NCI-H2196 (cell line): ENCODE data around the gene DDN.

Experiments
- DNase-seq: peaks from one replicate; lab custom pipeline; 2025; ENCODE audit not compliant: unreplicated experiment; lab: John Stamatoyannopoulos, UW

Gene DDN

GRCh38 chr12:49014547-49014946 lies 15.4 kb upstream of the DDN start:
- DNase-seq, result no peak

- DNase-seq, result no peak
These were observed 14.3 kb upstream of the DDN start for GRCh38 chr12:49013428-49013827.

GRCh38 chr12:49012739-49013138 lies 13.6 kb upstream of the DDN start:
- DNase-seq, result no peak

GRCh38 chr12:49010092-49010668 lies 11.0 kb upstream of the DDN start:
- DNase-seq, result no peak

- no peak for DNase-seq
These were observed 9.8 kb upstream of the DDN start for GRCh38 chr12:49008943-49009342.

DNA sequence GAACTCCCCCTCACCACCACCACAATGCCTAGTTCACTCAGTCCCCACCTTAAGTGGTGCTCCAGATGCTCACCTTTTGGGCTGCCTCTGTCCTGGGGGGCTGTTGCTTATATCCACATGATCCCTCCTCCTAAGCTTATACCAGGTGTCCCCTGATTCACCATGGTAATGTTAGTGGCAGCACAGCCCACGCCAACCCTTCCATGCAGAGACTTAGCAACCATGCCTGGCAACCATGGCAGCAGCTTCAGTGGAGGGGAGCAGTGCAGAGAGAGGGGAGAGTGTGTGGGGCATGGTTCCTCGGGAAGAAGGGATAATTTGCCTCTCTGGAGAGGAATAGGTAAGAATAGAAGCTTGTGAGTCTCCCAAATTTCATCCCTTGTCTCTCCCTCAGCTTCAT lies 1.2 kb upstream of the DDN start:
- no peak for DNase-seq

DNA sequence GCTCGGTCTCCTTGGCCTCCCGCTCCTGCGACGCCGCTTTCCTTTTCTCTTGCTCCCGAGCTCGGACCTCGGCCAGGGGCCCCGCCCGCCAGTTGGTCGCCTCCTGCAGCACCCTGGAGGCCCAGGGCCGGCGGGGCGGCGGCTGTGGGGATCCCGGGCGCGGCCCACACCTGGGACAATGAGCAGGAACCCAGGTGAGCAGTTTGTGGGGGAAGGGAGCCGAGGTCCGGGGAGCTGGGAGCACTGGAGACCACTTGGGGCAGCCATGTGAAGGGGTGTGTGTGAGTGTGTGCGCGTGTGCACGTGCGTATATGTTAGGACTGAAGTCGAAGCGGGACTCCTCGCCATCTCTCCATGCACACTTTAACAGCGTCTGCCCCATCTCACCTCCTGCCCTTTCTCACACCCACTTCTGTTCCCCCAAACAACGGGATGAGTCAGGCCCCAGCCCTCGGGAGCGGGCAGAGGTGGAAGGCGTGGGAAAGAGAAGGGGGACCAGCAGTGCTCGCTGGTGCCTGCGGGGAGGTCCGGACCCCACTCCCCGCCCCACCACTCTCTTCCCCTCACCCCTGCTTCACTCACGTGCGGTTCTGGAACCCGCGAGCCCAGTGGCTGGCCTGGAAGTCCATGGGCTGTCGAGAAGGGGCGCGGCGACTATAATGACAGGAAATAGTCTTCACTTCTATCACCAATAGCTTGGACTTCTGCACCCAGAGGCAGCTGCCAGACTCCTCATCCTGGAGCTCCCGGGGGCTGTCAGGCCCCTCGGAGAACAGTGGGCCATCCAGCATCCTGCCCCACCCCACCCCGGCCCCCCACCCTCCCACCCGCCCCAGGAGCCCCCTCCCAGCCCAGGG lies 450 bp downstream of the DDN start:
- no peak for DNase-seq

DNA sequence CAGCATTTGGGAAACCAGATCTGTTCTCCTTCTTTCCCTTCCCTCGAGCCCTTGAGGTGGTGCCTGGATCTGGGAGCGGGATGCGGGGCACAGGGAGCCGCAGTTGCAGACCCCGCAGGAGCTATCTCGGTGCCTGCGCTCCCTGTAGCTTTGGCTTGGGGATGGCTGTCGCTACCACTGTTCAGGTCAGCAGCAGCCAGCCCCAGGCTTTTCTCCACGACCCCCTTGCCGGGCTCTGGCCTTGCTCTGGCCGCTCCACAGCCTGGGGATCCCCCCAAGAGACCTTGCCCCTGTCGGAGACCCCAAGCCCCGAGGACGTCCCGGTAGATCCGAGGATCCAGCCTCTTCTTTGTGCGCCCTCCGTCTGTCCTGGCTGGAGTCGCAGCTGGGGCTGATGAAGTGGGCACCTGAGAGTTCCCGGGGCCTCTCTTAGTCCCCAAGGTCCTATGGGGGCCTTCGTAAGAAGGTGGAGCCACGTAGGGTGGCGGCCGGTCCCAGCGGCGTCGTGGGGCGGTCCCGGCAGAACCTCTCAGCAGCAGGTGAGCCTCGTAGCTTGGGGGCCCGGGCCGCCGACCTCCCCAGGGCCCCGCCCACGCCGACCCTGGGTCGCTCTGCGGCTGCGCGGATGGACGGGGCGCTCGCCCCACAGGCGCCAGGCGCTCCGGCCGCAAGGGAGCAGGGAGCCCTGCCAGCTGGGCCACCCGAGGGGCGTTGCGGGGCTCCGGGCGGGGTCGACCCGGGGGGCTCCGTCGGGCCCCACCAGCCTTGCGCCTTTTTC lies 1.3 kb downstream of the DDN start:
- peak; percentile 41 for DNase-seq

- DNase-seq, result no peak
These were observed 2.1 kb downstream of the DDN start for GRCh38 chr12:48996794-48997718.

DNA sequence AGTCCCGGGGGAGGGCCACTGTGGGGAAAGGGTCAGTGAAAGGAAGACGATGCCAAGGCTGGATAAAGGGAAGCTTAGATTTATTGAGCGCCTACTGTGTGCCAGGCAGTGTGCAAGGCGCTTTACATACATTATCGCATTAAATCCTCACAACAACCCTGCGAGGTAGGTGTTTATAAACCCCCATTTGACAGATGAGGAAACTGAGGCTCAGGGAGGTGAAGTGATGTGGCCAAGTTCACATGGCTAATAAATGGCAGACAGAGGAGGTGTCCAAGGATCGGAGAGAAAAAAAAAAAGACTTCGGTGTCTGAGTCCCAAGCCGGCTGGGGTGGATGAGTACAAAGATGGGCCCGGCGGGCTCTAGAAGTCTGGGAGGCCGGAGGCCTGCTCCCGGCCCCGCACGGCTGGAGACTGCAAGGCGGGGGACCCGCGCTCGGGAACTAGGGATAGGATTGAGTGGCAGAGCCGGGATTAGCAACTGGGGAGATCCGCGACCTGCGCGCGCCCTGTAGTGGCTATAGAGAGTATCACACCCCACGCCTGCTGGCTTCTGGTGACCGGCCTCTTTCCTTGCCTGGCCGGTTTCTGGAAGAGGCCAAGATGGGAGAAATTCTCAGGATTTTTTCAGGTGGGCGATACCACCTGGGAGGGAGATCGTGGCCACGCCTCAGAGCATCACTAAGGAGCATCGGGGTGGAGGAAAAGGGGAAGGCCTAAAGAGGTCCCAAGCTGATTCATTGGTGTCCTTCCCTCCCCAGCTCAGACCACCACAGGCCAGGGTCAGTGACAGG lies 3.9 kb downstream of the DDN start:
- peak; percentile 77 for DNase-seq

GRCh38 chr12:48994224-48995085 lies 4.7 kb downstream of the DDN start:
- no peak for DNase-seq

DNA sequence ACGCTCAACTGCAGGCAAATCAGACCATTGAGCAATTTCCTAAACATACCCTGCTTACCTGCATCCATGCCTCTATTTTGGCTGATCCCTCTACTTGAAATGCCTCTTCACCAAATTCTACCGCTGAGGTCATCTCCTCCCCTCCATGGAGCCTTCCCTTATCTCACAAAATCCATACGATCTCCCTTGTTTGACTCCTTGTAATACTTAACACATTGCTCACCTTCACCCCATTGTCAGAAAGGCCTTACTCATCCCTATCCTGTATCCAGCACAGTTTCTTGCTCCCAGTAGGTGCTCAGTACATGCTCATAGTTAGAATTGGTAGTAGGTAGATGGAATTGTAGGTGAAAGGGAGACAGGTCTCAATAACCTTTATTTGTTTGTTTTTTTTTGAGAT lies 5.4 kb downstream of the DDN start:
- no peak for DNase-seq

- no peak for DNase-seq
These were observed 7.7 kb downstream of the DDN start for GRCh38 chr12:48991247-48992050.

- no peak for DNase-seq
These were observed 8.6 kb downstream of the DDN start for GRCh38 chr12:48990552-48990951.

DNA sequence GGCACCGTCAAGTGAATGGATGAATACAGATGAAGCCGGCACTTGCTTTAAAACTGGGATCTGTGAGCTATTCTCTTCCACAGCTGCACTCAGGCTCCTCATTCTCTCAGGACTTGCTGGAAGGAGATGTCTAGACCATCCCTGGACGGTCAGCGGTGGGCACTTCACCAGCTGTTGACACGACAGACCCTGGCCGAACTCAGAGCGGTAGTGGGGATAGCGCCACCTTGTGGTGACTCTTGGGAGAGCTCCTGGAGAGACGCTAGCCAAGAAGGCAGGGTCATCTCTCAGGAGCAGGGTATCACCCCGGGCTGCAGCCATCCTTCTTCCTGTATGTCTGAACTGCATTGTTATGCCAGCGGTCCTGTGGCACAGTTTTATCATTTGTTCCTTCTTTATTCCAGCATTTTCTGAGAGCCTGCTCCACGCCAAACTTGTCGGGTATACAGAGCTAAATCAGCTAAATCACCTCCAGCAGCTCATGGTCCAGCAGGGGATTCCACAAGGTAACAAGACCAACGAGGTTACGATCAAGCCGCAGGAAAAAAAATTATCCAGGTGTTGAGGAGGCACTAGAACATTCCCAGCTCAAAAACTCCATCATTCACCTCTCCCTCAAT lies 11.0 kb downstream of the DDN start:
- DNase-seq, result peak; percentile 81

DNA sequence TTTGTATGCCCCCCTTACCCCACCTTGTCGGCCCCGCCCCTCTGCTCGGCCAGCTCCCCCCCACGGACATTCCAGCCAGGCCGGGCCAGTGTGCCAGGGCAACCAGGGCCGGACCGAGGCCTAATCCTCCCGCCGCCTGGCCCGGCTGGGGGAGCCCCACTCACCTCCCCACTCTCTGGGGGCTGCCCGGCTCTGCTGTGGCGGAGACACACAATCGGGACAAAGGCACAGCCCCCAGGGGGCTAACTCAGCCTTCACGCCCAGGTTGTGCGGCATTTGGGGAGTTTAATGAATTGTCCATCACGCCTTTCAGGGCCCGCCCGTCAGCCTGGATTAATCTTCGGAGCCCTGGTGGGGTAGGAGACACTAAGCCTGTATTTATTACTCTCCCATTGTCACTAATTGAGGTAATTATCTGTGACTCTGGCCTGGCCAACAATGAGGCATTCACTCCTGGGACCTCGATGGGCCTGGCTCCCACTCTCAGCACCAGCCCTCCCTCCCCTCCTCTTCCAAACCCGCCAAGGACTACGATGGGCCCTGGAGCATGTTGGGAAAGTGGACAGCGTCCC lies 12.4 kb downstream of the DDN start:
- no peak for DNase-seq

GRCh38 chr12:48985901-48986300 lies 13.3 kb downstream of the DDN start:
- no peak for DNase-seq

GRCh38 chr12:48985475-48985897 lies 13.7 kb downstream of the DDN start:
- DNase-seq, result no peak
